Omental fat pad (tissue), 4 donors: Measurements from ENCODE around the gene ZDHHC24. TPM values are rescaled to one million over a fixed set of nuclear protein-coding genes. Genes with fewer than 3 reads are reported as not detected.

ENCODE experiments used
- ATAC-seq: fragments of 150-250 bp; one replicate; pipeline ENCODE4 v1.9.1; 2016; ENCODE audit warnings: mild to moderate bottlenecking, moderate library complexity; ENCODE audit not compliant: low FRiP score
- DNase-seq: peaks from one replicate; pipeline ENCODE4 v3.0.0-alpha.2; 2019; ENCODE audit warnings: low spot score
- CTCF ChIP-seq, 3 donors: fragments of 450-650 bp; IDR thresholded peaks; one replicate each; pipeline ENCODE4 v1.5.1; 2016 to 2017; ENCODE audit warnings: antibody characterized with exemption in 3 of 3, mild to moderate bottlenecking in 3 of 3, moderate library complexity in 2 of 3
- total RNA-seq, 4 donors: library from RNA; depleted of rRNA; stranded (reverse); fragments of >200 nt; gene quantifications; one replicate each; pipeline ENCODE4 v1.1.0, GENCODE V29; 2016

The ZDHHC24 gene
- total RNA-seq, 4 donors from 2014 or later = 12.1 to 18.7 (median 13.0) TPM

- ATAC-seq (no peak), DNase-seq (no peak)
- no peak for TF ChIP-seq CTCF (IDR thresholded peaks at IDR 0.05)
Measured at GRCh38 chr11:66570850-66571180, 25.0 kb upstream of the ZDHHC24 start.

GRCh38 chr11:66570079-66570849, 24.4 kb upstream of the ZDHHC24 start:
- no peak for TF ChIP-seq CTCF (IDR thresholded peaks at IDR 0.05)

GRCh38 chr11:66569076-66569475, 23.2 kb upstream of the ZDHHC24 start:
- ATAC-seq (no peak), DNase-seq (no peak)
- no peak for TF ChIP-seq CTCF (IDR thresholded peaks at IDR 0.05)

More at GRCh38 chr11:66570079-66570849, 24.4 kb upstream of the ZDHHC24 start:
- no peak for DNase-seq
- no peak for ATAC-seq

- ATAC-seq = peak; percentile 90
- DNase-seq = peak; percentile 69
- no peak for TF ChIP-seq CTCF (IDR thresholded peaks at IDR 0.05)
Measured at GRCh38 chr11:66568124-66568916, 22.5 kb upstream of the ZDHHC24 start, which contains the start of gene CTSF. CTSF (minus strand) TSS chr11:66568606; CDS start chr11:66568486, 120 bp downstream.

- no peak for DNase-seq
- TF ChIP-seq CTCF (IDR thresholded peaks at IDR 0.05) = no peak
- no peak for ATAC-seq
Measured at GRCh38 chr11:66567787-66568123, 21.9 kb upstream of the ZDHHC24 start.

GRCh38 chr11:66566221-66566620, 20.4 kb upstream of the ZDHHC24 start:
- no peak for DNase-seq
- no peak for TF ChIP-seq CTCF (IDR thresholded peaks at IDR 0.05)
- no peak for ATAC-seq
